Adrenal gland (tissue), 12 donors: ENCODE data around the gene GMNN. TPM values are rescaled to one million over a fixed set of nuclear protein-coding genes. Genes with fewer than 3 reads are reported as not detected.

Source experiments
- DNase-seq, 7 donors: peaks; one replicate each; pipeline ENCODE4 v3.0.0-alpha.2; 2019 to 2020
- H3K27ac ChIP-seq, 5 donors: fragments of 200-600 bp; sonication (generic) in 4 of 5; 1 replicate in 3 of 5; 2 replicates in 2 of 5; pipeline versions ENCODE4 v1.5.1 to v1.8.0; 2016 to 2020; ENCODE audit warnings: mild to moderate bottlenecking in 1 of 5
- H3K27me3 ChIP-seq: fragments of 200-600 bp; 2 replicates; pipeline ENCODE4 v1.8.0; 2021
- H3K36me3 ChIP-seq, 2 donors: fragments of 200-600 bp; replicated peaks in 1 of 2; 1 replicate in 1 of 2; 2 replicates in 1 of 2; pipeline versions ENCODE4 v1.5.1 to v1.8.0; 2018 to 2022
- H3K4me1 ChIP-seq, 2 donors: fragments of 200-600 bp; replicated peaks in 1 of 2; 1 replicate in 1 of 2; 2 replicates in 1 of 2; pipeline versions ENCODE4 v1.5.1 to v1.8.0; 2018 to 2021
- H3K4me3 ChIP-seq, 4 donors: fragments of 200-600 bp; sonication (generic) in 3 of 4; one replicate each; pipeline ENCODE4 v1.5.1; 2016 to 2018
- H3K9me3 ChIP-seq, 3 donors: fragments of 200-600 bp; sonication (generic) in 1 of 3; replicated peaks in 1 of 3; 1 replicate in 2 of 3; 2 replicates in 1 of 3; pipeline versions ENCODE4 v1.5.1 to v1.8.0; 2016 to 2021
- CTCF ChIP-seq, 6 experiments: fragments of 450-650 bp in 4 of 6; fragments of 200-600 bp in 2 of 6; sonication (generic) in 1 of 6; IDR thresholded peaks; 1 replicate in 5 of 6; 2 replicates in 1 of 6; pipeline versions ENCODE4 v1.5.1 to v1.8.0; 2016 to 2021; ENCODE audit warnings: antibody characterized with exemption in 6 of 6, mild to moderate bottlenecking in 2 of 6, moderate library complexity in 1 of 6
- POLR2A ChIP-seq, 2 donors: fragments of 450-650 bp; IDR thresholded peaks; one replicate each; pipeline ENCODE4 v1.6.1; 2017; ENCODE audit warnings: antibody characterized with exemption in 2 of 2, mild to moderate bottlenecking in 2 of 2, moderate library complexity in 1 of 2
- WGBS, 4 donors: extraction: QIAGEN DNeasy Blood & Tissue Kit in 2 of 4; methylation state at CpG; one replicate each; pipeline versions ENCODE4 v1.1.5 to v1.1.7; 2013 to 2017; 5-methylcytosine and 5-hydroxymethylcytosine counted together
- intact Hi-C, 2 donors: fragments of 100-400 bp; cut with DNase I; formaldehyde crosslinking; loops; one replicate each; pipeline versions ENCODE4 v1.14.1 to v1.15.0; 2022 to 2023
- polyA plus RNA-seq, 3 donors: library from polyadenylated mRNA; stranded (reverse); fragments of 200-250 nt in 2 of 3; fragments of 350-450 nt in 1 of 3; fragmentation: Illumina TruSeq in 1 of 3; extraction: RNeasy Lipid Tissue Mini Kit (QIAGEN cat#74804) in 1 of 3; gene quantifications; one replicate each; pipeline ENCODE4 v1.2.3, GENCODE V29; 2013 to 2014
- total RNA-seq, 9 donors: library from RNA; depleted of rRNA in 4 of 9; stranded (reverse); fragments of >200 nt in 4 of 9; fragments of 120-200 nt in 1 of 9; fragmentation: NEBNext Ultra II Directional in 1 of 9; extraction: Animal tissue kit (Norgen Biotek cat#: 25700) in 1 of 9; gene quantifications; one replicate each; pipeline versions ENCODE4 v1.1.0 to v1.2.4, GENCODE V29; 2013 to 2023
- donor health status: healthy with polysubstance abuse.
- donor health status: Bipolar disorder and iron deficiency.
- donor health status: DM: yes; HTN: yes; CAD: no.
- donor health status: DM: no; HTN: no; CAD: no.
- donor health status: DM: no; HTN: no; CAD: no.
- donor health status: DM: yes; HTN: yes; CAD: no.

Gene GMNN
- total and polyA plus RNA-seq, 12 donors: 4.1 to 60.3 (median 8.3) TPM

GRCh38 chr6:24738741-24739140 lies 36.0 kb upstream of the GMNN start:
- no peak overlapping the region for H3K27ac ChIP-seq
- WGBS, 4 donors: 72 to 80% (median 75%) methylated on average over 3 of the region's 3 CpGs
- intact Hi-C loops: no loop called here
- H3K27me3 ChIP-seq: no peaks in the 10 kb centered on the region
- H3K4me3 ChIP-seq: no peak overlapping the region
- H3K36me3 ChIP-seq: no peaks in the 10 kb centered on the region
- H3K4me1 ChIP-seq: peaks cover 0 to 9% of the 10 kb centered on the region in 2 donors
- TF ChIP-seq POLR2A (IDR thresholded peaks at IDR 0.05) (no peak), CTCF (IDR thresholded peaks at IDR 0.05) (no peak)
- H3K9me3 ChIP-seq: no peaks in the 10 kb centered on the region
- no peak for DNase-seq

- H3K27me3 ChIP-seq: no peaks in the 10 kb centered on the region
- no peak overlapping the region for H3K4me3 ChIP-seq
- no peak for DNase-seq
- intact Hi-C loops: no loop called here
- no peak overlapping the region for H3K27ac ChIP-seq
- no peaks in the 10 kb centered on the region for H3K9me3 ChIP-seq
- peaks cover 0 to 14% of the 10 kb centered on the region in 2 donors for H3K4me1 ChIP-seq
- H3K36me3 ChIP-seq: no peaks in the 10 kb centered on the region
- TF ChIP-seq POLR2A (IDR thresholded peaks at IDR 0.05) (no peak), CTCF (IDR thresholded peaks at IDR 0.05) (no peak)
These were observed 33.9 kb upstream of the GMNN start for GRCh38 chr6:24740861-24741260.

- intact Hi-C loops: no loop called here
- no peak for DNase-seq
- Histone ChIP-seq H3K9me3 (no peaks in the 10 kb centered on the region), H3K27me3 (no peaks in the 10 kb centered on the region), H3K36me3 (no peaks in the 10 kb centered on the region), H3K27ac (peak overlapping the region in 4 of 5 donors; percentile 10 to 89 (median 60)), H3K4me1 (peaks cover 0 to 14% of the 10 kb centered on the region in 2 donors), H3K4me3 (no peak overlapping the region)
- TF ChIP-seq POLR2A (IDR thresholded peaks at IDR 0.05) (no peak), CTCF (IDR thresholded peaks at IDR 0.05) (no peak)
- WGBS, 4 donors: 84 to 90% (median 86%) methylated on average over 5 of the region's 5 CpGs
These were observed 32.5 kb upstream of the GMNN start for GRCh38 chr6:24742216-24742738.

- Histone ChIP-seq H3K4me1 (peaks cover 0 to 14% of the 10 kb centered on the region in 2 donors), H3K4me3 (peak overlapping the region in 1 of 4 donors; percentile 2), H3K9me3 (no peaks in the 10 kb centered on the region), H3K36me3 (no peaks in the 10 kb centered on the region), H3K27me3 (no peaks in the 10 kb centered on the region), H3K27ac (peak overlapping the region; percentile 10 to 89 (median 57))
- intact Hi-C loops: no loop called here
- WGBS, 4 donors: 42 to 64% (median 56%) methylated on average over 2 of the region's 2 CpGs
- peak; percentile 33 to 70 (median 57) for DNase-seq
- no peak for TF ChIP-seq CTCF (IDR thresholded peaks at IDR 0.05)
- no peak for TF ChIP-seq POLR2A (IDR thresholded peaks at IDR 0.05)
These were observed 31.3 kb upstream of the GMNN start for GRCh38 chr6:24743265-24743943.
